NCI-H128 (cell line): ENCODE data around the gene APOL5.
"Not testable (repeated sequence)": the region's sequence is repeated elsewhere in the genome, so short reads cannot be mapped to it uniquely, and the experiment has no call there.

Experiments
- DNase-seq: peaks from one replicate; lab custom pipeline; 2025; ENCODE audit not compliant: unreplicated experiment; lab: John Stamatoyannopoulos, UW

The APOL5 gene, protein sequence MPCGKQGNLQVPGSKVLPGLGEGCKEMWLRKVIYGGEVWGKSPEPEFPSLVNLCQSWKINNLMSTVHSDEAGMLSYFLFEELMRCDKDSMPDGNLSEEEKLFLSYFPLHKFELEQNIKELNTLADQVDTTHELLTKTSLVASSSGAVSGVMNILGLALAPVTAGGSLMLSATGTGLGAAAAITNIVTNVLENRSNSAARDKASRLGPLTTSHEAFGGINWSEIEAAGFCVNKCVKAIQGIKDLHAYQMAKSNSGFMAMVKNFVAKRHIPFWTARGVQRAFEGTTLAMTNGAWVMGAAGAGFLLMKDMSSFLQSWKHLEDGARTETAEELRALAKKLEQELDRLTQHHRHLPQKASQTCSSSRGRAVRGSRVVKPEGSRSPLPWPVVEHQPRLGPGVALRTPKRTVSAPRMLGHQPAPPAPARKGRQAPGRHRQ

DNA sequence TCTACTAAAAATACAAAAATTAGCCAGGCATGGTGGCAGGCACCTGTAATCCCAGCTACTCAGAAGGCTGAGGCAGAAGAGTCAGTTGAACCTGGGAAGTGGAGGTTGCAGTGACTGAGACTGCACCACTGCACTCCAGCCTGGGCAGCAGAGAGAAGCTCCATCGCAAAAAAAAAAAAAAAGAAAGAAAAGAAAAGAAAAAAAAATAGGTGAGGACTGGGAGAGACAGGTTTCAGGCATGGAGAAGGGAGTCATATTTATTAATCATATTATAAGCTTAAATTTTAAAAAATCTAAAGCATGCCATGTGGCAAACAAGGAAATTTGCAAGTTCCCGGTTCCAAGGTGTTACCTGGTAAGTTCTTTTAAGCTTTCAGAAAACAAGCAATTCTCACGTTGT, at the start of gene APOL5:
APOL5 (plus strand) TSS at position 301 of the 400 bp plus-strand sequence; CDS start at position 301, 0 bp downstream.
- no peak for DNase-seq

DNA sequence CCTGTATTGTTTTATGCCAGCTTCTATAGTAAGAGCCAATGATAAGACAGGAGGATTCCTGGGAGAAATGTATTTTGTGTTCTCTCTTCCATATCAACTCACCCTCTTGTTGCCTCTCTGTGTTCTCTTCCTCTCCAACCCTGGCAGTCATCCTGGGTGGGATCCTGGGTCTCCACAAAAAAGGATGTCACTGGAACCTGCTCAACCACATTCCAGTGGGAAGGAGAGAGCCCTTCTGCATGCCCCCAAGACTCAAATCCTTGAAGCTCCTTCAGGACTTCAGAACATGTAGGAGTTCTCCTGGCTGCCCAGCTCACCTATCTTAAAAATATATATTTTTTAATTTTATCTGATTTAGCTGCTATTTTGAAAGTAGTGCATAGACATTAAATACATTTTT, 43.3 kb upstream of the APOL5 start:
- DNase-seq = no peak

DNA sequence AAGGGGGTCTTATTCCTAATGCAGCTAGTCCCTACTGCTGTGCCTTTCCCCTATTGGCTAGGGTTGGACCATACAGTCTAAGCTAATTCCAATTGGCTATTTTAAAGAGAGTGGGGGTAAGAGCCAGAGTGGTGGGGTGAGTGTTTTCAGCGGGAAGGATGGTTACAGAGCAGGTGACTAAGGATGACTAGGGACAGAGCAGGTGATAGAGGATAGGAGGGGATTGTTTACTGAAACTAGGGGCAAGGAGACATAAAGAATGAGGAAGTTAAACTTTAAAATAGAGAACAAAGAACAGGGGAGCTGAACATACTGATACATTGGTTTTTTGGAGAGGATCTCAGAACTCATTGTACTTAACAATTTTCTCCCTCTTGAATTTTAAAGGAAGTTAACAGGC, 41.6 kb upstream of the APOL5 start:
- not testable (repeated sequence) for DNase-seq

GRCh38 chr22:35677460-35678187, 40.0 kb upstream of the APOL5 start:
- DNase-seq = no peak

- DNase-seq = no peak
Observed at GRCh38 chr22:35678836-35679235, 38.8 kb upstream of the APOL5 start.

DNA sequence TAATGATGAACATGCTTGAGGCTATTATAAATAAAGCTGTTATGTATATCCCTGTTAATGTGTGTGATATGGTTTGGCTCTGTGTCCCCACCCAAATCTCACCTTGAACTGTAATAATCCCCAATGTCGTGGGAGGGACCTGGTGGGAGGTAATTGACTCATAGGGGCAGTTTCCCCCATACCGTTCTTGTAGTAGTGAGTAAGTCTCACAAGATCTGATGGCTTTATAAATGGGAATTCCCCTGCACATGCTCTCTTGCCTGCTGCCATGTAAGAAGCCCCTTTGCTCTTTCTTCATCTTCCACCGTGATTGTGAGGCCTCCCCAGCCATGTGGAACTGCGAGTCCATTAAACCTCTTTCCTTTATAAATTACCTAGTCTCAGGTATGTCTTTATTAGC, 38.2 kb upstream of the APOL5 start:
- not testable (repeated sequence) for DNase-seq

DNA sequence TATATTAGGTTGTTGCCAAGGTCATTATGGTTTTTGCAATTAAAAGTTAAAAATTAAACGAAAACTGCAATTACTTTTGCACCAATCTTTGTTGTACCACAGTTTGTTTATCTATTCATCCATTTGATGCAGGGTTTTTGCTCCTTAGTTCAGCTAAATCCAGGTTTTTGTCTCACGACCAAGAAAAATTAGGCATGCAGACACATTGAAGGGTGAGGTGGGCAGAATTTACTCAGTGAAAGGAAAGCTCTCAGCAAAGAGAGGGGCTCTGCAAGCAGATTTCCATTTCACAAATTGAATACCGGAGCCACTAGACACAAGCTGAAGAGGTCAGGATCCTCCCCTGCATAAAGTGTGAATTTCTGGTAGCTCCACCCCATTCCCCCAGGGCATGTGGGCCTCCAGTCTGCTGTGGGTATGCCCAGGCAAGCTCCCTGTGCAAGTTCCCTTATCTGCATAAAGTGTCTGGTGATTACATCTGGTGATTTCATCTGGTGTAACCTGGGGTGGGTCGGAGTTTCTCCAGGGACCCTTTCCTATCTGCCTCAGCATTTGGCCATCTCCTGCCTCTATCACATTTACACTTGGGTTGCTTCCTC, 36.1 kb upstream of the APOL5 start:
- DNase-seq = no peak

DNA sequence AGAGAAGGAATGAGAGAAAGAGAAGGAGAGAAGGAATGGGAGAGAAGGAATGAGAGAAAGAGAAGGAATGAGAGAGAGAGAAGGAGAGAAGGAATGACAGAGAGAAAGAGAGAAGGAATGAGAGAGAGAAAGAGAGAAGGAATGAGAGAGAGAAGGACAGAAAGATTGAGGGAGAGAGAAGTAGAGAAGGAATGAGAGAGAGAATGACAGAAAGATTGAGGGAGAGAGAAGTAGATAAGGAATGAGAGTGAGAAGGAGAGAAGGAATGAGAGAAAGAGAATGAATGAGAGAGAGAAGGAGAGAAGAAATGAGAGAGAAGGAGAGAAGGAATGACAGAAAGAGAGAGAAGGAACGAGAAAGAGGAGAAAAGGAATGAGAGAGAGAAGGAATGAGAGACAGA, 34.1 kb upstream of the APOL5 start:
- no peak for DNase-seq

- no peak for DNase-seq
Observed at GRCh38 chr22:35684270-35684700, 33.4 kb upstream of the APOL5 start.

- no peak for DNase-seq
Observed at GRCh38 chr22:35684732-35685131, 32.9 kb upstream of the APOL5 start.

GRCh38 chr22:35685731-35686130, 31.9 kb upstream of the APOL5 start:
- DNase-seq = no peak

GRCh38 chr22:35686298-35686697, 31.4 kb upstream of the APOL5 start:
- no peak for DNase-seq

DNA sequence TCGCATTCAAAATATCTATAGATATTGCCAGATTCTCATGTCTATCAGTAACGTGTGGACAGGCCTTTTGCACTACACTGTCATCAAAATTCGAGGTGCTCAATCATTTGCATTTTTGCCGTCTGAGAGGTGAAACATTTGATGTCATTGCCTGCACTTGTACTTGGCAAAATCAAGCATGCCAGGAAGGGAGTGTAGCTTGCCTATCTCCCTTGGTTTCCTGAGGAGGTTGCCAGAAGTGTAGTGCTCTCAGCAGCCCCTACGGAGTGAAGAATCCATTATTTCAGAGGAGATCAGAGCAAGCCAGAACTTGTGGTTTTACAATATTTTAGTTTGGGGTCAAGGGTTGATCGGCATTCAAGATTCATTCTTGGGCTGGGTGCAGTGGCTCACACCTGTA, 30.2 kb upstream of the APOL5 start:
- DNase-seq = no peak

DNA sequence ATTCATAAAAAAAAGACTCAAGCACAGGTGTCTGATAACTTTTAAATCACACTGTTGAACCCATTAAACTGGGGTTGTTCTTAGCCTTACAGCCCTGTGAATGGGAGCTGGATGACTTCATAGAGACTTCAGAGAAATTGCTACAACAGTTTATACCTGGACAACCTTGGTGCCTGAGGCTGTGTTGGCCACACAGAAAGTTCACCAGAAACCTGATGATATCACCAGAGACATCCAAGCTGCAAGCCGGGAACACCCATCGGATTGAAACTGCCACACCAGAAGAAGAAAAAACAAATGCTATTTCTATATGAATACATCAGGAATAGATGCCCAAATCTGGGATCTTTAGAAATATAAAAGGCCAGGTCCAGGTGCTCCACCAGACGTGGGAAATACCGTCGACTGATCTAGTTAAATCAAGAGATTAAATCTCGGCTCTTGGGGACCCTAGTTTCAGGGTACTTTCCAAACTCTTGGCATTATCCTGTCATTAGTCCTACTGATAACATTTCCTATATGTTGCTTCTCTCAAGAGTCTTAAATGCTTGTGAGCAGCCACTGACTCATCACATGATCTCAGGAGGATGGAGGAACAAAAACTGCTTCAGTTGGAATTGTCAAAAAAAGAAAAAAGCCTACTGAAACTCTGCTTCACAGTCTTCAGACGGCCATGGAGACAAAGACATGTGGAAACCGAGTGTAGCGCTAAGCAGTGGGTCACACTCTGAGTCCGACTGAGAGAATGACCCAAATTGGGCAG, 28.6 kb upstream of the APOL5 start:
- no peak for DNase-seq

DNA sequence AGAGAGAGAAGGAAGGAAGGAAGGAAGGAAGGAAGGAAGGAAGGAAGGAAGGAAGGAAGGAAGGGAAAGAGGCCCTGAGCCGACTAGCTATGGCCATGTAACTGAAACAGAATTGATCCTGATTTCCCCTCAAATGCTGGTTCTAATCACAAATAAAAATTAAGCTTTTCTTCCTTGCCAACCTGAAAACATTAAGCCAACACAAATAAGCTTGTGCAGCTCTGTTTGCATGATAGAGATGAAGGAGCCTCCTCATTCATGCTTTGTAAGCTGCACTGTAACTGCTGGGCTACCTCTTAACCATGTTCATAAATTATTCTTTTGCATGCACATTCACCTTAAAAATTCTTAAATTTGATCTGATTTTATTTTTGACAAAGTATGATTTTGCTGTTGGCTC, 27.7 kb upstream of the APOL5 start:
- DNase-seq = no peak

DNA sequence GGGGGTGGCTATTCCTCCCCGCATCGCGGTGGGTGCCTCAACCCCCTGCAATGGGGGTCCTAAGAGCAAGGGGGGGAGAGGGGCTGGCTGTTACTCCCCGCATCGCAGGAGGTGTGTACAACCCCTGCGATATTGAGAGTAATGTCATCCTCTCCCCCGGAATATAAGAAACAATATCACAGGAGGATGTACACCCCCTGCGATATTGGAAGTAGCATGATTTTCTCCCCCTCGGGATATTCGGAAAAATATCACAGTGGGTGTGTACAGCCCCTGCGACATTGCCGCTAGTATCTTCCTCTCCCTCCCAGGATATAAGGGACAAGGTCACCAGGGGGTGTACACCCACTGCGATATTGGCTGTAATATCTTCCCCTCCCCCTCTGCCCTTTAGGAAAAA, 22.5 kb upstream of the APOL5 start:
- no peak for DNase-seq

GRCh38 chr22:35697142-35697541, 20.5 kb upstream of the APOL5 start:
- DNase-seq = no peak

GRCh38 chr22:35699852-35700251, 17.8 kb upstream of the APOL5 start:
- not testable (repeated sequence) for DNase-seq

DNA sequence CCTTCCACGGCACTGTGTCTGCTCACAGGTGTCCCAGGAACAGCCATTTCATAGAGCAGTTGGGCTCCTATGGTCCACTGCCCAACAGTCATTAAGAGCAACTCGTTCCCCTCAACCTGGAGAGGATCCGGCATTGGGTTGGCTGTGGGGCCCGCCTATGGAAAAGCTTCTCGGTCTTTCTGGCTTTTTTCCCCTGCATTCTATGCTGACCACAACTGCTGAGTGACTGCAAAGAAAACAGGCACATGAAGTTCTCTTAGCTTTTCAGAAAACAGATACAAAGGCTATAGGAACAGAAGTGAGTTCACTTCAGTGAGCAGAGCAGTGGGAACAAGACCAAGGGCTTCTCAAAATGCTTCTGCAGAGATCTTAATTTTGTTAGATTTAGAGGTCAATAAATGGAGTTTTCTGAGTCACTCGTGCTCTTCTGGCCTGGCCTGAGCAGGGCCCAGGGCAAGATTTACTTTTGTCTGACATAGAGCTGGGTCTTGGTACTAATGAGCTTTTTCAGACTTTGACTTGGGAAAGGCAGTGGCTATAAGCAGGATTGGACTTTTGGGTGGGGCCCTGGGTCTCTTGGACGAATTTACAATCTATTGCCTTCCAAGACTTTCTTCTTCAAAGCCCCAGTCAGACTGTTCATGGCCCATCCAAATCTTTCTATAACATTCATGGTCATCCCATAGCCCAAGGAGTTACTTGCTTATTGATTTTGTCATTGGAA, 13.6 kb upstream of the APOL5 start:
- DNase-seq = no peak

- DNase-seq = no peak
Observed at GRCh38 chr22:35705141-35705540, 12.5 kb upstream of the APOL5 start.

DNA sequence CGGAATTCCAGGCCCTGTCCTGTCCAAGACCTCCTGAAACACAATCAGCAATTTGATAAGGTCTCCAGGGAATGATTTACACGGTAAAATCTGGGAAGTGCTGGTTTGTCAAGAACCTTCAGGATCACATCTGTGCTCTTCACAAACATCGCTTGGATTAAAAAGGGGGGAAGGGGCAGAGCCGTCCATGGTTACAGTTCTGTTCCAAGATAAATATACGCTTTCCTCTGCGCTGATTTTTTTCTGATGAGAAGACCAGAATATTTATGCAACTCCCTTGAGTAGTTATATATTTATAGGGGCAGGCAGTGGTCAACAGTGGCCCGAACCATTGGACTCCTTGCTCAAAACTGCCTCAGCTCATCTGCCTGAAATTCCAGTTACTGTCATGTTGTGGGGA, 9.2 kb upstream of the APOL5 start:
- no peak for DNase-seq
